ENCODE data around the gene SCYL1.

The SCYL1 gene

DNA sequence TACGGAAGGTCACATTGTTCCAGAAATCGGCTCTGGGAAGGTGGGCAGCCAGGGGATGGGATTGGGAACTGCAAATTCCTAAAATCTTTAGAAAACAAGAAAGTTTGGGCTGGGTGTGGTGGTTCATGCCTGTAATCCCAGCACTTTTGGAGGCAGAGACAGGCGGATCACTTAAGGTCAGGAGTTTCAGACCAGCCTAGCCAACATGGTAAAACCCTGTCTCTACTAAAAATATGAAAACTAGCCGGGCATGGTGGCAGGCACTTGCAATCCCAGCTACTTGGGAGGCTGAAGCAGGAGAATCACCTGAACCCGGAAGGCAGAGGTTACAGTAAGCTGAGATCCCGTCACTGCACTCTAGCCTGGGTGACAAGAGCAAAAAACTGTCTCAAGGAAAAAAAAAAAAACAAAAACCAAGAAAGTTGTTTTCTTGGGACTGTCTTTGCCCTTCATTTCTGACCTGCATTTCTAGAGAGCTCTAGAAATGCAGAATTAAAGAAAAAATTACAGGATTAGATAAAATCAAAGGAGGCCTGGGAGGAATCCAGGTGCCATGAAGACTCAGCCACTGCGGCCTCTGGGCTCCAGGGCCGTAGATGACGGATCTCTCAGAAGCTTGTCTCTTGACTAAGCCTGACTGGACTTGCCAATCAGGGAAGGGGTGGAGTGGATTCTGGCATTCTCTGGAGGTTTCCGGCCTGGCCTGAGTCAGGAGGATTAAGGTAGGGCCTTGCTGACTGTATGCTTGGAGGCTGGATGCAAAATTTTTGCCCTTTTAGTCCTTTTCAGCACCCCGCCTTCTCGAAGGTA lies 31.3 kb upstream of the SCYL1 start:
- DNase-seq (ENCODE audit: low spot score) = peak; percentile 58

DNA sequence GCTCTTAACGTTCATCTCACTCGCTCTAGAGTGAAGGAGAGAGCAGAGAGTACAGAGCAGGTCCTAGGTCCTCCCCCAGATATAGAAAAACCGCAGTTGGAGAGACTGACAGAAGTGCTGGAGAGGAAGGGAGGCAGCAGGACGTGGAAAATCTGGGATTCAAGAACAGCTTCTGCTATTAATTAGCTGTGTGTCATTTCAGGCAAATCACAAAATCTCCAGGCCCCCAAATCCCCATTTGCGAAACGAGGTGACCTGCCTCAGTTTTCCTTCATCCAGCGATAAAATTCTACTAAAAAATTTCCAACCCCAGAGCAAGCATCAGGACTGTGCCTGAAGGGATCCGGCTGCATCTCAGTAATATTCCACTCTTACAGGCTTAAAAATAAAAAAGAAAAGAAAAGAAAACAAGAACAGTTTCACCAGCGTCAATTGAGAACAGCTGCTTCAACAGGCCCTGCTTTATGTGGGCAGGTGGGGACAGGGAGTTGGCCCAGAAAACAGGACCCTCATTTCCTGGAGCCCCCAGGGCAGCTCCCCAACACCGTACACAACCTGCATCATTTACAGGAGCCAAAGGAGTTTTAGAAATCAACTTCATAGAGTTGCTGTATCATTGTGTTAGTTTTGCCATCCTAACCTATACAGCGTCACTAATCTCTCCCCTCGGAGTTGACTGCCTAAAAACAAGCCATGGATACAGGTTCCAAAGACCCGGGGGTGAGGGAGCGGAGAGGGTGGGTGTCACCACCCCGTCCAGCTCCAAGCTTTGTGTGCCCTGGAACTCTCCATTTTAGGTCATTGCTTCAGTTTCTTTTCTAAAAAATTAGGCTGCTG lies 28.4 kb upstream of the SCYL1 start:
- DNase-seq (ENCODE audit: low spot score) = no peak

DNA sequence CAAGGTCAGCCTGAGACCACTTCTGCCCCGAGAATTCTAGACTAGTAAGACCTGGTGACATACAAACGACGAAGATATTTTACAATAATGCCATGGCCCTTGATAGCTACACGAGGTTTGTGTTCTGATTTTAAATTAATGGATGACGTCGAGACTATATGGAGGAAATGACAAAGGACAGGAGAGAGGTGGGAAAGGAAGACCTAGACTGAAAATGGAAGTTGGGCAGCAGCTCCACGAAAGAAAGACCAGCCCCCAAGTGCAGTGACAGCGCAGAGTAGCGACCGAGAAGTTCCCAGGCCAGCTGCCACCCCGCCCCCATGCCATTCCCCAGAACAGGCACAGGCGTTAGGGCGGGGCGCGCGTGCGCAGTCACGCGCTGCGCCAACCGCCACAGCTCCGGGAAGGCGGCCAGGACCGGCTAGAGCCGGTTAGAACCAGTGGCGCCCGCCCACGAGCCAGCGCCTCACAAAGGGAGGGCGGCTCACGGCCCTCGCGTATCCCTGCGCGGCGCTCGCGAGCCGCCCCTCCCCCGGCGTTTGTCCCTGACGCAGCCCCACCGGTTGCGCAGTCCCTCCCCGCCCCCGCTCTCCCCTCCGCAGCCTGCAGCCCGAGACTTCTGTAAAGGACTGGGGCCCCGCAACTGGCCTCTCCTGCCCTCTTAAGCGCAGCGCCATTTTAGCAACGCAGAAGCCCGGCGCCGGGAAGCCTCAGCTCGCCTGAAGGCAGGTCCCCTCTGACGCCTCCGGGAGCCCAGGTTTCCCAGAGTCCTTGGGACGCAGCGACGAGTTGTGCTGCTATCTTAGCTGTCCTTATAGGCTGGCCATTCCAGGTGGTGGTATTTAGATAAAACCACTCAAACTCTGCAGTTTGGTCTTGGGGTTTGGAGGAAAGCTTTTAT lies 27.5 kb upstream of the SCYL1 start:
- peak; percentile 85 for DNase-seq (ENCODE audit: low spot score)

DNA sequence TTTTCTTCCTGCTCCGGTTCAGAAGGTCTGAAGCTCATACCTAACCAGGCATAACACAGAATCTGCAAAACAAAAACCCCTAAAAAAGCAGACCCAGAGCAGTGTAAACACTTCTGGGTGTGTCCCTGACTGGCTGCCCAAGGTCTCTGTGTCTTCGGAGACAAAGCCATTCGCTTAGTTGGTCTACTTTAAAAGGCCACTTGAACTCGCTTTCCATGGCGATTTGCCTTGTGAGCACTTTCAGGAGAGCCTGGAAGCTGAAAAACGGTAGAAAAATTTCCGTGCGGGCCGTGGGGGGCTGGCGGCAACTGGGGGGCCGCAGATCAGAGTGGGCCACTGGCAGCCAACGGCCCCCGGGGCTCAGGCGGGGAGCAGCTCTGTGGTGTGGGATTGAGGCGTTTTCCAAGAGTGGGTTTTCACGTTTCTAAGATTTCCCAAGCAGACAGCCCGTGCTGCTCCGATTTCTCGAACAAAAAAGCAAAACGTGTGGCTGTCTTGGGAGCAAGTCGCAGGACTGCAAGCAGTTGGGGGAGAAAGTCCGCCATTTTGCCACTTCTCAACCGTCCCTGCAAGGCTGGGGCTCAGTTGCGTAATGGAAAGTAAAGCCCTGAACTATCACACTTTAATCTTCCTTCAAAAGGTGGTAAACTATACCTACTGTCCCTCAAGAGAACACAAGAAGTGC lies 26.7 kb upstream of the SCYL1 start:
- no peak for DNase-seq (ENCODE audit: low spot score)

DNA sequence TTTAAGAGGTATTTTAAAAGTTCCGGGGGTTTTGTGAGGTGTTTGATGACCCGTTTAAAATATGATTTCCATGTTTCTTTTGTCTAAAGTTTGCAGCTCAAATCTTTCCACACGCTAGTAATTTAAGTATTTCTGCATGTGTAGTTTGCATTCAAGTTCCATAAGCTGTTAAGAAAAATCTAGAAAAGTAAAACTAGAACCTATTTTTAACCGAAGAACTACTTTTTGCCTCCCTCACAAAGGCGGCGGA lies 26.2 kb upstream of the SCYL1 start:
- no peak for DNase-seq (ENCODE audit: low spot score)

DNA sequence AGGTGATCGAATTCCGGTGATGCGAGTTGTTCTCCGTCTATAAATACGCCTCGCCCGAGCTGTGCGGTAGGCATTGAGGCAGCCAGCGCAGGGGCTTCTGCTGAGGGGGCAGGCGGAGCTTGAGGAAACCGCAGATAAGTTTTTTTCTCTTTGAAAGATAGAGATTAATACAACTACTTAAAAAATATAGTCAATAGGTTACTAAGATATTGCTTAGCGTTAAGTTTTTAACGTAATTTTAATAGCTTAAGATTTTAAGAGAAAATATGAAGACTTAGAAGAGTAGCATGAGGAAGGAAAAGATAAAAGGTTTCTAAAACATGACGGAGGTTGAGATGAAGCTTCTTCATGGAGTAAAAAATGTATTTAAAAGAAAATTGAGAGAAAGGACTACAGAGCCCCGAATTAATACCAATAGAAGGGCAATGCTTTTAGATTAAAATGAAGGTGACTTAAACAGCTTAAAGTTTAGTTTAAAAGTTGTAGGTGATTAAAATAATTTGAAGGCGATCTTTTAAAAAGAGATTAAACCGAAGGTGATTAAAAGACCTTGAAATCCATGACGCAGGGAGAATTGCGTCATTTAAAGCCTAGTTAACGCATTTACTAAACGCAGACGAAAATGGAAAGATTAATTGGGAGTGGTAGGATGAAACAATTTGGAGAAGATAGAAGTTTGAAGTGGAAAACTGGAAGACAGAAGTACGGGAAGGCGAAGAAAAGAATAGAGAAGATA lies 25.7 kb upstream of the SCYL1 start, which contains the start of gene MALAT1:
Gene MALAT1 (plus strand): TSS at position 69 of the 736 bp plus-strand sequence.
- DNase-seq (ENCODE audit: low spot score) = peak; percentile 58

DNA sequence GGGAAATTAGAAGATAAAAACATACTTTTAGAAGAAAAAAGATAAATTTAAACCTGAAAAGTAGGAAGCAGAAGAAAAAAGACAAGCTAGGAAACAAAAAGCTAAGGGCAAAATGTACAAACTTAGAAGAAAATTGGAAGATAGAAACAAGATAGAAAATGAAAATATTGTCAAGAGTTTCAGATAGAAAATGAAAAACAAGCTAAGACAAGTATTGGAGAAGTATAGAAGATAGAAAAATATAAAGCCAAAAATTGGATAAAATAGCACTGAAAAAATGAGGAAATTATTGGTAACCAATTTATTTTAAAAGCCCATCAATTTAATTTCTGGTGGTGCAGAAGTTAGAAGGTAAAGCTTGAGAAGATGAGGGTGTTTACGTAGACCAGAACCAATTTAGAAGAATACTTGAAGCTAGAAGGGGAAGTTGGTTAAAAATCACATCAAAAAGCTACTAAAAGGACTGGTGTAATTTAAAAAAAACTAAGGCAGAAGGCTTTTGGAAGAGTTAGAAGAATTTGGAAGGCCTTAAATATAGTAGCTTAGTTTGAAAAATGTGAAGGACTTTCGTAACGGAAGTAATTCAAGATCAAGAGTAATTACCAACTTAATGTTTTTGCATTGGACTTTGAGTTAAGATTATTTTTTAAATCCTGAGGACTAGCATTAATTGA lies 25.0 kb upstream of the SCYL1 start:
- DNase-seq (ENCODE audit: low spot score) = no peak

DNA sequence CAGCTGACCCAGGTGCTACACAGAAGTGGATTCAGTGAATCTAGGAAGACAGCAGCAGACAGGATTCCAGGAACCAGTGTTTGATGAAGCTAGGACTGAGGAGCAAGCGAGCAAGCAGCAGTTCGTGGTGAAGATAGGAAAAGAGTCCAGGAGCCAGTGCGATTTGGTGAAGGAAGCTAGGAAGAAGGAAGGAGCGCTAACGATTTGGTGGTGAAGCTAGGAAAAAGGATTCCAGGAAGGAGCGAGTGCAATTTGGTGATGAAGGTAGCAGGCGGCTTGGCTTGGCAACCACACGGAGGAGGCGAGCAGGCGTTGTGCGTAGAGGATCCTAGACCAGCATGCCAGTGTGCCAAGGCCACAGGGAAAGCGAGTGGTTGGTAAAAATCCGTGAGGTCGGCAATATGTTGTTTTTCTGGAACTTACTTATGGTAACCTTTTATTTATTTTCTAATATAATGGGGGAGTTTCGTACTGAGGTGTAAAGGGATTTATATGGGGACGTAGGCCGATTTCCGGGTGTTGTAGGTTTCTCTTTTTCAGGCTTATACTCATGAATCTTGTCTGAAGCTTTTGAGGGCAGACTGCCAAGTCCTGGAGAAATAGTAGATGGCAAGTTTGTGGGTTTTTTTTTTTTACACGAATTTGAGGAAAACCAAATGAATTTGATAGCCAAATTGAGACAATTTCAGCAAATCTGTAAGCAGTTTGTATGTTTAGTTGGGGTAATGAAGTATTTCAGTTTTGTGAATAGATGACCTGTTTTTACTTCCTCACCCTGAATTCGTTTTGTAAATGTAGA lies 24.3 kb upstream of the SCYL1 start:
- DNase-seq (ENCODE audit: low spot score) = no peak

DNA sequence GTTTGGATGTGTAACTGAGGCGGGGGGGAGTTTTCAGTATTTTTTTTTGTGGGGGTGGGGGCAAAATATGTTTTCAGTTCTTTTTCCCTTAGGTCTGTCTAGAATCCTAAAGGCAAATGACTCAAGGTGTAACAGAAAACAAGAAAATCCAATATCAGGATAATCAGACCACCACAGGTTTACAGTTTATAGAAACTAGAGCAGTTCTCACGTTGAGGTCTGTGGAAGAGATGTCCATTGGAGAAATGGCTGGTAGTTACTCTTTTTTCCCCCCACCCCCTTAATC lies 23.8 kb upstream of the SCYL1 start:
- no peak for DNase-seq (ENCODE audit: low spot score)

DNA sequence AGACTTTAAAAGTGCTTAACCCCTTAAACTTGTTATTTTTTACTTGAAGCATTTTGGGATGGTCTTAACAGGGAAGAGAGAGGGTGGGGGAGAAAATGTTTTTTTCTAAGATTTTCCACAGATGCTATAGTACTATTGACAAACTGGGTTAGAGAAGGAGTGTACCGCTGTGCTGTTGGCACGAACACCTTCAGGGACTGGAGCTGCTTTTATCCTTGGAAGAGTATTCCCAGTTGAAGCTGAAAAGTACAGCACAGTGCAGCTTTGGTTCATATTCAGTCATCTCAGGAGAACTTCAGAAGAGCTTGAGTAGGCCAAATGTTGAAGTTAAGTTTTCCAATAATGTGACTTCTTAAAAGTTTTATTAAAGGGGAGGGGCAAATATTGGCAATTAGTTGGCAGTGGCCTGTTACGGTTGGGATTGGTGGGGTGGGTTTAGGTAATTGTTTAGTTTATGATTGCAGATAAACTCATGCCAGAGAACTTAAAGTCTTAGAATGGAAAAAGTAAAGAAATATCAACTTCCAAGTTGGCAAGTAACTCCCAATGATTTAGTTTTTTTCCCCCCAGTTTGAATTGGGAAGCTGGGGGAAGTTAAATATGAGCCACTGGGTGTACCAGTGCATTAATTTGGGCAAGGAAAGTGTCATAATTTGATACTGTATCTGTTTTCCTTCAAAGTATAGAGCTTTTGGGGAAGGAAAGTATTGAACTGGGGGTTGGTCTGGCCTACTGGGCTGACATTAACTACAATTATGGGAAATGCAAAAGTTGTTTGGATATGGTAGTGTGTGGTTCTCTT lies 23.2 kb upstream of the SCYL1 start:
- DNase-seq (ENCODE audit: low spot score) = no peak

DNA sequence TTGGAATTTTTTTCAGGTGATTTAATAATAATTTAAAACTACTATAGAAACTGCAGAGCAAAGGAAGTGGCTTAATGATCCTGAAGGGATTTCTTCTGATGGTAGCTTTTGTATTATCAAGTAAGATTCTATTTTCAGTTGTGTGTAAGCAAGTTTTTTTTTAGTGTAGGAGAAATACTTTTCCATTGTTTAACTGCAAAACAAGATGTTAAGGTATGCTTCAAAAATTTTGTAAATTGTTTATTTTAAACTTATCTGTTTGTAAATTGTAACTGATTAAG lies 22.7 kb upstream of the SCYL1 start:
- no peak for DNase-seq (ENCODE audit: low spot score)

DNA sequence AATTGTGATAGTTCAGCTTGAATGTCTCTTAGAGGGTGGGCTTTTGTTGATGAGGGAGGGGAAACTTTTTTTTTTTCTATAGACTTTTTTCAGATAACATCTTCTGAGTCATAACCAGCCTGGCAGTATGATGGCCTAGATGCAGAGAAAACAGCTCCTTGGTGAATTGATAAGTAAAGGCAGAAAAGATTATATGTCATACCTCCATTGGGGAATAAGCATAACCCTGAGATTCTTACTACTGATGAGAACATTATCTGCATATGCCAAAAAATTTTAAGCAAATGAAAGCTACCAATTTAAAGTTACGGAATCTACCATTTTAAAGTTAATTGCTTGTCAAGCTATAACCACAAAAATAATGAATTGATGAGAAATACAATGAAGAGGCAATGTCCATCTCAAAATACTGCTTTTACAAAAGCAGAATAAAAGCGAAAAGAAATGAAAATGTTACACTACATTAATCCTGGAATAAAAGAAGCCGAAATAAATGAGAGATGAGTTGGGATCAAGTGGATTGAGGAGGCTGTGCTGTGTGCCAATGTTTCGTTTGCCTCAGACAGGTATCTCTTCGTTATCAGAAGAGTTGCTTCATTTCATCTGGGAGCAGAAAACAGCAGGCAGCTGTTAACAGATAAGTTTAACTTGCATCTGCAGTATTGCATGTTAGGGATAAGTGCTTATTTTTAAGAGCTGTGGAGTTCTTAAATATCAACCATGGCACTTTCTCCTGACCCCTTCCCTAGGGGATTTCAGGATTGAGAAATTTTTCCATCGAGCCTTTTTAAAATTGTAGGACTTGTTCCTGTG lies 22.1 kb upstream of the SCYL1 start:
- no peak for DNase-seq (ENCODE audit: low spot score)

DNA sequence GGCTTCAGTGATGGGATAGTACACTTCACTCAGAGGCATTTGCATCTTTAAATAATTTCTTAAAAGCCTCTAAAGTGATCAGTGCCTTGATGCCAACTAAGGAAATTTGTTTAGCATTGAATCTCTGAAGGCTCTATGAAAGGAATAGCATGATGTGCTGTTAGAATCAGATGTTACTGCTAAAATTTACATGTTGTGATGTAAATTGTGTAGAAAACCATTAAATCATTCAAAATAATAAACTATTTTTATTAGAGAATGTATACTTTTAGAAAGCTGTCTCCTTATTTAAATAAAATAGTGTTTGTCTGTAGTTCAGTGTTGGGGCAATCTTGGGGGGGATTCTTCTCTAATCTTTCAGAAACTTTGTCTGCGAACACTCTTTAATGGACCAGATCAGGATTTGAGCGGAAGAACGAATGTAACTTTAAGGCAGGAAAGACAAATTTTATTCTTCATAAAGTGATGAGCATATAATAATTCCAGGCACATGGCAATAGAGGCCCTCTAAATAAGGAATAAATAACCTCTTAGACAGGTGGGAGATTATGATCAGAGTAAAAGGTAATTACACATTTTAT lies 21.4 kb upstream of the SCYL1 start:
- no peak for DNase-seq (ENCODE audit: low spot score)

DNA sequence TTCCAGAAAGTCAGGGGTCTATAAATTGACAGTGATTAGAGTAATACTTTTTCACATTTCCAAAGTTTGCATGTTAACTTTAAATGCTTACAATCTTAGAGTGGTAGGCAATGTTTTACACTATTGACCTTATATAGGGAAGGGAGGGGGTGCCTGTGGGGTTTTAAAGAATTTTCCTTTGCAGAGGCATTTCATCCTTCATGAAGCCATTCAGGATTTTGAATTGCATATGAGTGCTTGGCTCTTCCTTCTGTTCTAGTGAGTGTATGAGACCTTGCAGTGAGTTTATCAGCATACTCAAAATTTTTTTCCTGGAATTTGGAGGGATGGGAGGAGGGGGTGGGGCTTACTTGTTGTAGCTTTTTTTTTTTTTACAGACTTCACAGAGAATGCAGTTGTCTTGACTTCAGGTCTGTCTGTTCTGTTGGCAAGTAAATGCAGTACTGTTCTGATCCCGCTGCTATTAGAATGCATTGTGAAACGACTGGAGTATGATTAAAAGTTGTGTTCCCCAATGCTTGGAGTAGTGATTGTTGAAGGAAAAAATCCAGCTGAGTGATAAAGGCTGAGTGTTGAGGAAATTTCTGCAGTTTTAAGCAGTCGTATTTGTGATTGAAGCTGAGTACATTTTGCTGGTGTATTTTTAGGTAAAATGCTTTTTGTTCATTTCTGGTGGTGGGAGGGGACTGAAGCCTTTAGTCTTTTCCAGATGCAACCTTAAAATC lies 20.8 kb upstream of the SCYL1 start:
- no peak for DNase-seq (ENCODE audit: low spot score)

DNA sequence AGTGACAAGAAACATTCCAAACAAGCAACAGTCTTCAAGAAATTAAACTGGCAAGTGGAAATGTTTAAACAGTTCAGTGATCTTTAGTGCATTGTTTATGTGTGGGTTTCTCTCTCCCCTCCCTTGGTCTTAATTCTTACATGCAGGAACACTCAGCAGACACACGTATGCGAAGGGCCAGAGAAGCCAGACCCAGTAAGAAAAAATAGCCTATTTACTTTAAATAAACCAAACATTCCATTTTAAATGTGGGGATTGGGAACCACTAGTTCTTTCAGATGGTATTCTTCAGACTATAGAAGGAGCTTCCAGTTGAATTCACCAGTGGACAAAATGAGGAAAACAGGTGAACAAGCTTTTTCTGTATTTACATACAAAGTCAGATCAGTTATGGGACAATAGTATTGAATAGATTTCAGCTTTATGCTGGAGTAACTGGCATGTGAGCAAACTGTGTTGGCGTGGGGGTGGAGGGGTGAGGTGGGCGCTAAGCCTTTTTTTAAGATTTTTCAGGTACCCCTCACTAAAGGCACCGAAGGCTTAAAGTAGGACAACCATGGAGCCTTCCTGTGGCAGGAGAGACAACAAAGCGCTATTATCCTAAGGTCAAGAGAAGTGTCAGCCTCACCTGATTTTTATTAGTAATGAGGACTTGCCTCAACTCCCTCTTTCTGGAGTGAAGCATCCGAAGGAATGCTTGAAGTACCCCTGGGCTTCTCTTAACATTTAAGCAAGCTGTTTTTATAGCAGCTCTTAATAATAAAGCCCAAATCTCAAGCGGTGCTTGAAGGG lies 20.0 kb upstream of the SCYL1 start:
- DNase-seq (ENCODE audit: low spot score) = no peak

DNA sequence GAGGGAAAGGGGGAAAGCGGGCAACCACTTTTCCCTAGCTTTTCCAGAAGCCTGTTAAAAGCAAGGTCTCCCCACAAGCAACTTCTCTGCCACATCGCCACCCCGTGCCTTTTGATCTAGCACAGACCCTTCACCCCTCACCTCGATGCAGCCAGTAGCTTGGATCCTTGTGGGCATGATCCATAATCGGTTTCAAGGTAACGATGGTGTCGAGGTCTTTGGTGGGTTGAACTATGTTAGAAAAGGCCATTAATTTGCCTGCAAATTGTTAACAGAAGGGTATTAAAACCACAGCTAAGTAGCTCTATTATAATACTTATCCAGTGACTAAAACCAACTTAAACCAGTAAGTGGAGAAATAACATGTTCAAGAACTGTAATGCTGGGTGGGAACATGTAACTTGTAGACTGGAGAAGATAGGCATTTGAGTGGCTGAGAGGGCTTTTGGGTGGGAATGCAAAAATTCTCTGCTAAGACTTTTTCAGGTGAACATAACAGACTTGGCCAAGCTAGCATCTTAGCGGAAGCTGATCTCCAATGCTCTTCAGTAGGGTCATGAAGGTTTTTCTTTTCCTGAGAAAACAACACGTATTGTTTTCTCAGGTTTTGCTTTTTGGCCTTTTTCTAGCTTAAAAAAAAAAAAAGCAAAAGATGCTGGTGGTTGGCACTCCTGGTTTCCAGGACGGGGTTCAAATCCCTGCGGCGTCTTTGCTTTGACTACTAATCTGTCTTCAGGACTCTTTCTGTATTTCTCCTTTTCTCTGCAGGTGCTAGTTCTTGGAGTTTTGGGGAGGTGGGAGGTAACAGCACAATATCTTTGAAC lies 19.2 kb upstream of the SCYL1 start:
- no peak for DNase-seq (ENCODE audit: low spot score)

Data from AG08396 (cell line).